HG02840 (cell line): Measurements from ENCODE around the gene TBX18.

Experiments
- ATAC-seq: cut with Tn5 transposase; IDR thresholded peaks from one replicate; pipeline ENCODE4 v1.9.1; 2021; ENCODE audit warnings: mild to moderate bottlenecking, moderate library complexity, moderate number of reproducible peaks; ENCODE audit not compliant: unreplicated experiment, low FRiP score

TBX18 gene

DNA sequence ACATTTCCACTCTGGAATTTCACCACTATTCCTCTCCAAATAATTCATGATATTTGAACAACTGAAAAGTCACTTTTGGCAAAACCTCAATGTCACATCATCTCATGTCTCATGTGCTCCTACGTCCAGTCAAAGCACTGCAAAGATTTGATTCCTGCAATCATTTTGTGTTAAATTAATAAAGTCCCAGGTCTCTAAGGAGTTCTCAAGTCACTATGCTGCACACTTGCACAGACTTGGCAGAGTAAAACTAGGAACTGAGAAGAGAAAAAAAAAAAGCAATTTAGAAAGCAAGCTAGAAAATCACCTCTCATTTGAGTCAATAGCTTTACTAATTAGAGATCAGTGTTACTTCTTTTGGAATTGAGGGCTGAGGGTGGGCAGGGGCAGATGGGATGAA lies 11.2 kb downstream of the TBX18 start:
- ATAC-seq, result no peak

DNA sequence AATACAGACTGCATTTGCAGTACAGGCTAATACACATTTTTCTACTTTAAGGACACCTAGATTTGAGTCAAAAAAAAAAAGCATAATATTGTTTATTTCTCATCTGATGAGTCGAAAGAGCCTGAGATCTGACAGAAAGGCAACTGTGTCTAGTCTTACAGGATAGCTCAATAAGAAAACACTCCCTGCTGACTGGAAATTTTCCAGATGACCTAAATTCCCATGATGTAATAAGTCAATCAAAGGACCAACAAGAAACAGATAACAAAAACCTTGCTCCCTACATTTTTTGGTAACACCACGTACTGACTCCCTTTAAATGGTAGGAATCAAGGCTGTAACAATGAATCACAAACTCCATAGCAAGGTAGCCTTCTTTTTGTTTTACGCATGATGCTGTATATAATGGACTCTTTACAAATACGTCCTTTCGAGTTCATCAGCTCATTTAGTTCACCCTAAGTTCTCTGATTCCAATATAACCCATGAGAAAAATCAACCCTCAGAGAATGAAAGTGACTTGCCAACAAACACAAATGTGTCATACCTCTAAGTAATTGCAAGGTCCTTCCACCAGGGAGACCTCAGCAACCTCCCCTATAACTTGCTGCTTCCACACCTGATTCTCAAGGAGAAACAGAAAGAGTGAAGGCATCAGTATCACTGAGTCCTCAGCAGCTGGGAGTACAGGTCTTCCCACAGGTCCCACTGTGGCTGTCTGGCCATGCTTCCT lies 12.1 kb downstream of the TBX18 start:
- ATAC-seq, result no peak

DNA sequence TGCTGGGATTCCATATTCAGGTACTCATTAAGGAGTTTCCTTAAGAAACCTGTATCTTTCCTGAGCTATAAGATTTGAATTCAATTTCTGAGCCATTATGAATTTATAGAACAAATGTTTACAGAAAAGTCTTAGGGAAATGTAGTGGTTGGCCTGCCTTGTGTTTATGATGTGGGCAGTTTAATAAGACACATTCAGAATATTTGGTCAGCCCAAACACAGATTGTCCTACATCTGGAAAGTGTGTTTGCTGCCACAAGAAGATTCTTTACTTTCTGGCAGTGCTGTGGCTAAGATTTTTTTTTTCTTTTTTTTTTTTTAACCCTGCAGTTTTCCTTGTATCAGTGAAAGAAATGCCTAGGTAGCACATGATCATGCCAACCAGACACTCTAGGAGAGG lies 15.2 kb downstream of the TBX18 start:
- ATAC-seq, result no peak

DNA sequence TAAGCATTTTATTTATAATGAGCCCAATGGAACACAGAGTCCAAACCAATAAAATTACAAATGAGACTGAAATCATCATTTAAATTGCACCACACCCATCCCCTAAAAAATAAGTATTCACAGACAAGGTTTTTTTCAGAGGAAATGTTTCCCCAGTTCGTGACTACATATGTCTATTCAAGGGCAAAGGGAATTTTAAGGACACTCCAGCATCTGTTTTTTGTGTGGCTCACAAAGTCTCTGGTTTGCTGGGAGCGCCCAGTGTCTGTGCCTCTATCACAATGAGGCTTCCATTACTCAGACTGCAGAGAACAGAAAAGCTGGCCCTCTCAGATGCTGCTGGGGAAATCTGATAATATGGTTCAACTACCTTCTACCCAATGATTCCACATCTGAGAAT lies 16.0 kb downstream of the TBX18 start:
- no peak for ATAC-seq

DNA sequence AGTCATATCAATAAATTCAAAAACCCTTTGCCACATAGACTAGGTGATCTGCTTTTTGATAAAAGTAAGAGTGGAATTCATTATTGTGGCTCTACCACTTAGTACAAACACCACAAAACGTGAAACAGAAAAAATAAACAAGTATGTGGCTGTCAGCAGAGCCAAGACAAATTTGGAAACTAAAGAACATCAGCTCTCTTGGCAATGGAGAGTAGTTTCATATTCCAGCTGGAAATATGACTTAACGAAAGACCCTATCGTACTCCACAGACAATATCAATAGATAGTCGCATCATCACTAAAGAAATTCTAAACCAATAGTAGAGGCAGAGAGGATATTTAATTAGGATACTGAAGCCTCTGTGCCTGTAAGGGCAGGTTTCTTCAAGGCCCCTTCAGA lies 20.8 kb downstream of the TBX18 start:
- no peak for ATAC-seq

DNA sequence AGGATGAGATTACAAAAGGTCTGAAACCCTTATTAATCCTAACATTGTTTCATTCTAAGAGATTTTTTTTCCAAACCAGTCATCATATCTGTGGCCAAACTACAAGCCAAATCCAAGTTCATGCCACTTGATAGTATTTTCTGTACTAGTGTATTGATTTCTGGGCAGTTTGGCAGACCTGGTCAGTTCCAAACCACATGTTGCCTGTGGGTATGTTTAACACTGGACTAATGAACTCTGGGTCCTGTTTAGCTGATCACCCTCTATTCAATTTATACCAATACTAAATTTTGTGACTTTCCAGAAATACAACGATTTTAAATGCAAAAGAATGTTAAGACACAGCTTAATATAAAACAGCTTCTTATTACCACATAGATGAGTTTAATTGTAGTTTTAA lies 24.0 kb downstream of the TBX18 start:
- no peak for ATAC-seq

DNA sequence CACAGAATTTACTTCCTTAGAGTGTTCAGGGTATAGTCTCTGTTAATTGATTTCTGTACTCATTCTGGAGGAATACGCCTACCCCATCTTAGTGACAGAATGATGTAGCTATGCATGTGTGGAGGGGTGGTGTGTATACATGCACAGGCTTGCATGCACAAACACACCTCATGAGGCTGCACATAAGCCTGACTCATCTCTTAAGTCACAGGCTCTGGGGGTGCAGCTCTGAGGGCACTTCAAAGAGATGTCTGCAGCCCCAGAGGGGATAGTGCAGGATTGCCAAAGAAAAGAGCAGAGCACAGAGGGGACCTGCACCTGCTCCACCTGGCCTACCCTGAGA lies 24.6 kb downstream of the TBX18 start:
- no peak for ATAC-seq

DNA sequence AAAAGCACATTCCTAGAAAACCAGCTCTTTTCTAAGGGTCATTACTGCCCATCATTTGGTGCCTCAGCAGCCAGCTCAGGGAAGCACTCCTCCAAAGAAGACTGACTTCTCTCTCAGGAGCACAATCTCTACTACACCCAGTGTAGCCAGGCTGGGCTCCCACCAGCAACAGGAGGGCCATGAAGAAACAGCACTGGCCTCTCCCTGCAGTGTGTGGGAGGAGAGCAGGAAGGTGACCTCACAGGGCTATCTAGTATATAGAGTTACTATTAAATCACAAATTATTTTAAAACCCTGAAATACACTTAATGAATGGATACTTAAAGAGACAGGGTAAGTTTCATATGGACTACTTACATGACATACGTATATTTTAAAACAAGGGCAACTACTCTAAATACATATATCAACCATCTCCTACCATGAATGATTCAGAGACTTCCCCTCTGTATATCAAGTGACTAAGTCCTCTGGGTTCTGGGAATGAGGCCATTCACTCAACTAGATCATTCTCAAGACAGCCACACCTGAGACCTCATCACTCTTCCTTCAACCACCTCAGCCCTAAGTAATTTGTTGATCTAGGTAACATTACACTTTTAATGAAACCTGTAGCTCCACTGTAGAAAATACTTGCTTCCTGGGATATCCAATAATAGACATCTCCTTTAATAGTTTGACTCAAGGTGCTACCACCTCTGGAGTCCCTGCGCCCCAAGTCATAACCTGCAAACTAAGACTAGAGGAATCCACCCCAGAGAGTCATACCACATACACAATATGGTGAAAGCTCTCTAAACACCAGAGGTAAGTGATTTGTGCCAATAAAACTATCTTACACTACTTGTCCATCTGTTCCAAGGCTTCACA lies 25.2 kb downstream of the TBX18 start:
- ATAC-seq, result no peak

DNA sequence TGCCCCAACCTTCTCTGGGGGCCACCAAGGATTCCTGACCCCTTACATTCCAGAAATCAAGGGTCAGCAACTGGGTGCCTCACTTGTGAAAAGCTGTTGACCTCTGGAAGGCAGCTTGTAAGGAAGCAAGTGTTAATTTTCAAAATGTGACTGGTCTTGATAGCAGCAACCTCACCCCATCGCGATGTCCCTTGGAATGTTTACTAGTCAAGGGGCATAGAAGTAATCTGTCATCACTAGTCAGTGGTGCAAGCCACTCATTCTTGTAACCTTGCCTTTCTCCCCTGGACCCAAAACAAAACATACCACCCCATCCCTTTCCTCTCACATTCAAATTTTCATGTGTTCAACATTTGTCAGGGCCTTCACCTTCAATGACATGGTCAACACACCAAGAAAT lies 30.5 kb downstream of the TBX18 start:
- ATAC-seq, result no peak

DNA sequence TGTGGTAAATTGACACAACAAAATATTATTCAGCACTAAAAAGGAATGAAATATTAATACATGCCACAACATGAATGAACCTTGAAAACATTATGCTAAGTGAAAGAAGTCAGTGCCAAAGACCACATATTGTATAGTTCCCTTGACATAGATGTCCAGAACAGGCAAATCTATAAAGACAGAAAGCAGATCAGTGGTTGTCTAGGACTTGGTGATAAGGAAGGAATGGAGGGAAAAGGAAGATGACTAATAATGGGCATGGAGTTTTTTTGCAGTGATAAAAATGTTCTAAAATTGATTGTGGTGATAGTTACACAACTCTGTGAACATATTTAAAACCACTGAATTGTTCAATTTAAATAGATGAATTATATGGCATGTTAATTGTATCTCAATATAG lies 32.5 kb downstream of the TBX18 start:
- no peak for ATAC-seq

DNA sequence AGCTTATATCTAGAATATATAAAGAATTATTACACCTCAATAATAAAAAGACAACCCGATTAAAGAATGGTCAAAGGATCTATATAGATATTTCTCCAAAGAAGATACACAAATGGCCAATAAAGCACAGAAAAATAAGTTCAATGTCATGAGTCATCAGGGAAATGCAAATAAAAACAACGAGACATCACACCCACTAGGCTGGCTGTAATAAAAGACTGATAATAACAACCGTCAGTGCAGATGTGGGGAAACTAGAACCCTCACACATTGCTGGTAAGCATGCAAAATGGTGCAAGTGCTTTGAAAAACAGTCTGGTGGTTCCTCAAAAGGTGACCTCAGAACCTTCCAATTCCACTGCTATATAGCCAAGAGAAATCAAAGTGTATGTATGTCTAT lies 33.0 kb downstream of the TBX18 start:
- no peak for ATAC-seq

DNA sequence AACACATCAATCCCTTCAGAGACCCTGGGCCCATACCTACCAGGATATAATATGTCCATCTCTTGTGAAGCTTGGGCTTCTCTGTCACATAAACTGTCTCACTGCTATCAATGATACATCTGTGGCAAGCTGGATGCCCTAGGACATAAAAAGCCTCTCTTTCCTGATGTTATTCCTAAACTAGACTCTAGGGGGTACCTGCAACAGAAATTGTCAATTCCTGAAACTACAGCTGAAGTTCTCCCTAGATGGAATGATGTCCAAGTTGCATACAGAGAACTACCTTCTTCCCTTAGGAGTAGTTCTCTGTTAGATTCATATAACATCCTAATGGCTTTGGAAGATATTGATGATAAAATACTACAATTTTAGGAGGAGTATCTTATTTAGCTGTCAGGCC lies 35.8 kb downstream of the TBX18 start:
- no peak for ATAC-seq

DNA sequence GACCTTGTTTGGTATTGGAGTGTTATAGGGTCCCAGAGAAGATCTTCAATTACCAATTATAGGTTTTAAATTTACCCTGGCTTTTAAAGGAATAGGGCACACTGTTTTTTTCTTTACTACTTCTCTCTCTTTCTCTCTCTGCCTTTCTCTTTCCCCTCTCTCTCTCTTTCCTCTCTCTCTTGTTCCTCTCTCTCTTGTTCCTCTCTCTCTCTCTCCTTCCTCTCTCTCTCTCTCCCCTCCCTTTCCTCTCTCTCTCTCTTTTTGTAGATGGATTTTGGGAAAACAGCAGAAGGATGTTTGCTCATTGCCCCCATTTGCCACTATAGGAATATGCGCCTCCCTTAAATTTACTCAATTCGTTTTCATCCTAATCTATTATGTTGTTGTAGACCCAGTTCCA lies 45.2 kb downstream of the TBX18 start:
- no peak for ATAC-seq

DNA sequence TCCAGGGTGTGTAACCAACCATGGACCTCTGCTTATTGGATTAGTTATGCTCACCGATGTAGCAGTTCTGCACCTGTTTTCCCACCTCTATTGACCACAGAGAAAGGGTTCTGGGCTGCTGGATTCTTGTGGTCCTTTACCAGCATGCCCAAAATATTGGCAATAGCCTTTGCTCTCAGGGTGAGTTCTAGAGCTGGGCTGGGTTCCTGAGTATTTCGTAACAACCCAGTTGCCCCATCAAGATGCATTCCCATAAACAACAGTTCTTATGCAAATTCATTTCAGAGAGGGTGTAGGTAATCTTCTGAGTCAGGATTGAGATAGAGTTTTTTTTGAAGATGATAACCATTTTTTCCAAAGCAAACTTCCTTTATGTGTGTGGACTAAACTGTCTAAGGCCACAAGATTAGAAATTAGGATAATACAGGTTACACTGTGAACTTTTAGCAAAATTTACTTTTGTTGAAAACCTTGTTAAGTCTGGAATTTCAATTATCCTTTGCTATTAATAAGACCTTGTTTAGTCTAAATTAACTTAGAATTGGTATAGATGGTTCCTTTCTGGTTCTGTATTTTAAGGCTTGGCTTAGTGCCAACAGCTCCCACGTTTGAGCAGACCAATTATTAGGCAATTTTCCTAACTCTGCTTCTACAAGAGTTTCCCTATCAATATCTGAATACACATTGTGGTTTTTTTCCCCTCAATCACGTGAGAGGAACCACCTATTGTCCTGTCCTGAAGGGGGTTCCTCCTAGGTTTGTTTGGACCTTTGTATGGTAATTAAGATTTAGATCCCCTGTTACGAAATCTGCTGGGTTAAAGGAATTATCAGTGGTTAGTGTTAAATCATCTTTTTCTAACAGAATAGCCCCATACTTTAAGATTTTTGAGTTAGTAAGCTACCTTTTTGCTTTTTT lies 46.1 kb downstream of the TBX18 start:
- ATAC-seq, result no peak

DNA sequence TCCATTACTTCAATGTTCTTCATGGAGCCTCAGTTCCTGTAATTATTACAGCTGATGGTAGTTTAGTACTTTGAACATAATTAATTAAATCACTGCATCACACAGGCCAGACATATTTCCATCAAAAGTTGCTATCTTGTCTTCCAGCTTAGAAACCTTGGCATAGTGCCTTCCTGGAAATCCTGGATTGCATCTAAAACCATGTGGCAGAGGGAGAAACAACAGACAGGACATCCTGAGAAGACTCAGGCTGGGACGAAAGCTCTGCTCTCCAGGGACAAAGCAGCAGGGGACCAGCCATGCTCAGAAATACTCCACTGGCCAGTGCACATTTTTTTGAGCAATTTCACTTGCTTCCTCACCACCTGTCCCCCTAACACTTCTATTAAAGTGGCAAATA lies 55.3 kb downstream of the TBX18 start:
- ATAC-seq, result no peak

DNA sequence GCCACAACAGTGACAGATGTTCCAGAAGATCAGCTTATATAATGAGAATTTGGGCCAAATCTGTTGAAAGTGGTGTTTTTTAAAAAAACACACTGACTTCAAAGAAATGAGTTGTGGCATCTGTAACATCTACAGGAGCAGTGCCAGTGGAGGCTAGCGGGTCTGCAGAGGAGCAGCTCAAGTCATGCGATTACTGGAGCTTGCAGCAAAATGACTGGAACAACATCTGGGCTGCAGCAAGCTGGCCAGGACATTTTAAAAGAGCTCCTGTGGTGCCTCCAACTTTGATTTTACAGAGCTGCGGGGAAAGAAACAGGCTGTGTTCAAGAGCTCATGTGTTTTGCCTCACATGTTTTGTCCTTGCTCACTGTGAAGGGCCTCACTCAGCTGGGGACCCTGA lies 57.2 kb downstream of the TBX18 start:
- ATAC-seq, result no peak

DNA sequence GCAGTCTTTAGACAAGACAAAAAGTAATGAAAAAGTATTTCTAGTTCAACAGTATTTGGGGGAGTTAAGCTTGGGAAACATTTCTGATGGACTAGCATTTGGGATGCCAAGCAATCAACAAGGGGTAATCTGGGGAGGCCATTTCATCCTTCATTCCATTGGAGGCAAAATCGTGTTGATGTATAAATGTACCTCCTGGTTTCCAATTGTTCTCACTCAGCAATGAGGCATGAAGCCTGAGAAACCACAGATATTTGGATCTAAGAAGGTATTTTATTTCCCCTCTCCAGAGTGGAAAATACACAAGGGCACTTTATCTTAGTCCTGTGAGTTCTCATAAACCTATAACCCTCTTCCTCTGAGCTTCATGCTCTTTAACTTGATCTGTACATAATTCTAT lies 68.2 kb downstream of the TBX18 start:
- no peak for ATAC-seq

DNA sequence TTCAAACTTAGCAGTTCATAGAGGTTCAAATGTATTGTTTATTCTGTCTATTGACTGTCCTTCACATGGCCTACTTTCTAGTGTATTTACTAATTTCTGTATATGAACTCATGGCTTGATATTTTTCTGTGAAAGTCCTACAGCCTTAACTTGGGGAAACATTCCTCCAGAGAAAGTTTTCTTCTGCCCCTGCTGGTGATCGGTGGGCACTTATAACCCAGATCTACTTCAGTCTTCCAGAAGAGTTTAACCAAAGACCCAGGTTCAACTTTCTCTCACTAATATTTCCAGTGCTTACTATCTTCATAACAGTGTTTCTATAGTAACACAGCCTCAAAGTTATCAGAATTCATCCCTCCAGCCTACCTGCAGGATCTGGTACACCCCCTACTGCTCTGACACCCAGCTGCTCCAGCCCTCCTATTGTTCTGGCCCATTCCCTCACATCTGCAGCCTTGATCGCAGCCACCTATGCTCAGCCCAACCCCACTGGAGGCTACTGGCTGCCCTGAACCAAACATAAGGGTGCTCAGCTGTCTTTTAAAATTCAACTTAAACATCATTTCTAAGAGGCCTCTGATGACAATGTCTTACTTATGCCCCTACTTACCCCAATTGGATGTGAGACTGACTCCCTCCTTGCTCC lies 72.3 kb downstream of the TBX18 start:
- ATAC-seq, result no peak

DNA sequence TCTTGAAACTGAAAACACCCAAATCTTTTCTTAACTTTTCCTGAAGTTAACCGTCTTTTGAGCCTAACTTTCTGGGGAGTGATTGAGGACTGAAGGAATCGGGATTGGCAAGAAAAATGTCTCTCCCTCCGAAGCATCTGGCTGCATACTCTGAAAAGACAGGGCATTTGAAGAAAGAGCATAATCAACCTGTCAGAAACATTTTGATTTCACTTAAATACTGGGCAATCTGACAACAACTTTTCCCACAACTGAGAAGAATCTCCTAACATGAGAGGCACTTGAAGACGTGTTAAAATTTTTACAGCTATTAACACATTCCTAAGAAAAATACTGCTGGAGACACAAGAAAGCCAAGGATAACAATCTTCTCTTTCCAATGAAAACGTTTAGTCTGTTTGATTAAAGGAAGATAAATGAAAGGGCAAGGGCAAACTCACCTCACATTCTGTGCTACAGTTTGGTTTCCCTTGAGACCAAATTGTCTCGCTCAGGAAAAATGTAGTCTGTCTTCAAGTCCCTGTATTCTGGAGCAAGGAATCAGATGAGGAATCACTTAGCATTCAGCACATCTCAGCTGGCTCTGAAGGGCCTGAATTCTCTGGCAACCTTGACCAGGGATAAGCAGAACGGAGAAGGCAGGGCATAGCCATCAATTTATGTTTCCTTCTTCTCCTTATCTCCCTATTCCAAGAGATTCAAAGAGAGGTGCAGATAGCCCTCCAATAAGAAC lies 76.1 kb downstream of the TBX18 start:
- no peak for ATAC-seq

DNA sequence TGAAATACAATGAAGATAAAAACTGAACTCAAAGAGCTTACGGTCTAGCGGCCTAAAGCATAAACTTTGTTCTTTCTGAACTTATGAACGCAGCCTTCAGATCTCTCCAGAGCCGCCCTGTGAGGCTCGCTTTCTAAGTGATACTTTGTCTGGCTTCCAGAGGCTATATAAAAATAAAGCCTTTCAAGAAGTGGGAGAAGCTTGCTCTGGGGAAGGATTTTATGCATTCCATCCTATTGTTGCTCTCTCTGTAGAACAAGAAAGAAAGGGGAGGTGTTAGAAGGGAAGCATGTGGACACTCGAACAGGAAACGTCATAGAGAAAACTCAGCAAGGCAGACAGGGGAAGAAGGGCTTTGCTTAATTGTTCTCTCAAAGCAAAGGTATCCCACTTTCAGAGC lies 77.0 kb downstream of the TBX18 start:
- no peak for ATAC-seq
